GM18505 (cell line): ENCODE results near the gene DIP2B.

ENCODE experiments used
- ATAC-seq: cut with Tn5 transposase; IDR thresholded peaks from one replicate; pipeline ENCODE4 v1.9.1; 2021; ENCODE audit not compliant: unreplicated experiment
- POLR2A ChIP-seq: IDR thresholded peaks from 4 replicates; pipeline ENCODE4 v1.6.1; 2011; ENCODE audit warnings: borderline replicate concordance; ENCODE audit not compliant: insufficient read depth, insufficient read length; ENCODE audit errors: extremely low read depth

The DIP2B gene

DNA sequence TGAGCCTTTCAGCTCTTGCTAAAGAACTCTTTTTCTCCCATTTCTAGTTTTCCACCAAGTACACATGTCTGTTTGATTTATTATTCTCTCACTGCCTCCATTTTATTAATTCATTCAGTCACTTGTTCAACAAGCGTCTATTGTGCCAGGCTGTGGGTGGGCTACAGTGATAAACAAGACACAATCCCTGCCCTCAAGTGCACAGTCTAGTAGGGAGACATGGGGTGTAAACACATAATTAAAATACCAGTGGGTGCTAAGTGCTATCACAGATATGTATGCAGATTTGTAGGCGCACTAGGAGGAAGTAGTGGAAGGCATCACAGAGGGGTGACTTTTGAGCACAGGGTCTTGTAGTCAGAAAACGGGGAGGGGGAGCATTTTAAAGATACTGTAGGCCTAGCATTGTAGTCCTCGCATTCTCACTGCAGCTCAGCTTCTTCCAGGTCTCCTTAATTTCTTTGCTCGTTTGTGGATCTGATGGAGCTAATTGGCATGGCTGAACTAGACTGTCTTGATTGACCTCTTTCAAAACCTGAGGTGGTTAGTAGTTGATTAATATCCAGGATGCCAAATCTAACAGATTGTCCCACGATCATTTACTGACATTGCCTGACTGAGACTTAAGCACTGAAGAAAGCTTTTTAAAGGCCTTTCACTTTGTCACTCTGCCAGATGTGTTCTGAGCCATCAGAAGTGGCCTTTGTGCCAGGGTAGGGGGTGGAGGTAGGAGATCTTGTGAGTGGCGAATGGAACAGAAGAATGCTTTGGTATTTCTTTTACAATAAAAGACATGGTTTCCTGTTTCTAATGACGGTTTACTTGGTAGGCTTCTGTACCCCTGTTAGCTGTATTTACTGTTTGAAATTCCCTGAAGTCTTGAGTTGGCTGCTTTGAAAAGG, 116.9 kb downstream of the DIP2B start:
- no peak for TF ChIP-seq POLR2A

DNA sequence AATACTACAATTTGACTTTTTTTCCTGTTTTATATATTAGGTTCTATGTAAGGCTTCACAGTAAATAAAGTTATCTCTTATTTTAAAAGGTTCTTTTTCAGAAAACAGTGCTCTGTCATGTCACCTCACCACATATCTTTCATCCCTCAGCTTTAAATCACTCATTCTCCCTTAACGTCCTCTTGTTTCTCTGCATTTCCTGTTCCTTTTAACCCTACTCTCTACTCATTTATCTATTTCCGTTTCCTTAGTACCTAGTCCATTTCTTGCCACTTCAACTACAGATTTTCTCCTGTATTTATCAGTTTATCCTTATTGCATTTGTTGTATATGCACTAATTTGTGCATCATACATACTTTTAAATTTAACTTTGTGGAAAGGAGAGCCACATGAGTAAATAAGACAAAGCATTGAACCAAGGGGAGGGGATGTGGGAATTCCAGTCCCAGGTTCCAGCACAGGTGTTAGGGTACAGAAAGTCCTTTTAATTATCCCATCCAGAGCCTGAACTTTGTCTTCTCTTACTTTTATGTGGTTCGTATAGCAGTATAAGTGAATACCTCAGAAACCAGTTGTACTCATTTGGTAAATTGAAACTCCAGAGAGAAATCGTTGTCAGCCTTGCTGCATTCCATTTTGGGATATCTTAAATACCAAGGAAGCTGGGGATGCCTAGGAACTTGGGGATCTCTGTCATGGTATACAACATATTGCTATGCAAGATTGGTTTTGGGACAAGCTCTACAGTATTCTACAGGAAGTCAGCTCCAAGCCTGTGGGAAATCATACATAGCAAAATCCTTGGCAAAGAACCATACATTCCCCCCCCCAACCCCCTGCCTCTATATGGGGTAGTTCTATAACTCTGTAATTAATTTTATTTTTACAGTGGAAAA, 120.5 kb downstream of the DIP2B start:
- TF ChIP-seq POLR2A, result no peak
- no peak for ATAC-seq

More for the DNA sequence above, 116.9 kb downstream of the DIP2B start:
- no peak for ATAC-seq

DNA sequence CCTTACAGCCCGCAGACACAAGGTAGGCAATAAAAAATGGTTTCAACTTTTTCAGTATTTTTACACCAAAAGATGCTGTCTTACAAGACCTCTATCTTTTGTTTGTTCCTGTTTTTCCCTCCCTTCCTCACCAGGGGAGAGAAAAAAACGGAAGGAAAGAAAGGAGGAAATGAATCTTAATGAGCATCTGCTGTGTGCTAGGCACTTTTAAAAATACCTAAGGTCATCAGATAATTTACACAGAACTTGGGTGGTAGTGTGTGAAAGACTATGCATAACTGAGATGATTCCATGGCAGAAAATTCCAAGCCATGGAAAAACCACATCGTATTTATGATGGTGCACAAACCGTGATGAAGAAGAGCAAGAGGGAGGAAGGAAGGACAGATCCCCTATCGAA, 121.2 kb downstream of the DIP2B start:
- no peak for ATAC-seq
- no peak for TF ChIP-seq POLR2A

DNA sequence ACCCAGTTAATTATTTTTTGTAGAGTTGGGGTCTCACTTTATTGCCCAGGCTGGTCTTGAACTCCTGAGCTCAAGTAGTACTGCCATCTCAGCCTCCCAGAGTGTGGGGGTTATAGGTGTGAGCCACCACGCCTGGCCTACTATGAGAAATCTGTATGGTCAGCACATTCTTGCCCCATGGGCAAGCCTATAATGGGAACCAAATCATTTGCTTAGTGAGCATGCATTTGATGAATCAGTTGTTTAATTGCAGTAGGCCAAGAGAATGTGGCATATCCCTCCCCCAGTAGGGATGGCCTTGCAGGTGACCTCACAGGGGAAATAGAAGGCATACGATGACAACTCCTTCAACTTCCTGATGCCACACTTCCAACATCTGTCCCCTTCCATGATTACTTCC, 122.7 kb downstream of the DIP2B start:
- ATAC-seq, result no peak
- TF ChIP-seq POLR2A, result no peak

DNA sequence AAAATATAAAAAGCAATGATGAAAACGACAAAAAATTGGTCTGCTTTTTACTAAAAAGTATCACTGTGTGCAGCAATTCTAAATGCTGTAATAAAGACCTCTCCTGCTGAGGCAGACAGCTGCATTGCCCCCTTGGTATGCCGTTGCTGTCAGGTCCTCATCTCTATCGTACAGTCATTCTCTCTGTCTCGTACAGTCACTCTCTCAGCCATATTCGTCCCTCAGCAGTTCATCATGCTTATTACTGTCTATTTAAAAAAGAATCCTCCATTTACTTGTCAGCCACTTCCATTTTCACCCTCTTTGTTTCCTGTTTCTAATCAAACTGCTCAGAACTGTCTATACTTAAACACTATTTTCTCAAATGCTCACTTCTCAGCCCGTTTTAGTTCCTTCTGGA, 123.6 kb downstream of the DIP2B start:
- no peak for ATAC-seq
- no peak for TF ChIP-seq POLR2A

DNA sequence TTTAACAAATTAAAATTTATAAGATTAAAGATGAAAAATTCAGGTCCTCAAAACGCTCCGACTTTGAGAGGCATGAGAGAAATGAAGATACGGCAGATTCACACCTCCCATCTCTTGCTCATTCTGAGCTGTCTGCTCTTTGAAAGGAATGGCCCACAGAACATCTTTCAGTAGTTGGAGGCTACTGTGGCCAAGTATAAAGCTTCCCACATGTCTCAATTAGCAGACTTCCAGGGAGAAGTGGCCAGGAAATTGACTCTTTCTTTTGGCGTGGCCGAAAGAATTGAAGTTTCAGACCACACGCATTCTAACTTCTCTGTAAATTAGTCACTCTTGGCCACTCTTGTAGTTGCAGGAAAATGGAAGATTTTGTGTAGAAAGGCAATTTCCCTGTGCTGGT, 129.2 kb downstream of the DIP2B start:
- ATAC-seq, result no peak

DNA sequence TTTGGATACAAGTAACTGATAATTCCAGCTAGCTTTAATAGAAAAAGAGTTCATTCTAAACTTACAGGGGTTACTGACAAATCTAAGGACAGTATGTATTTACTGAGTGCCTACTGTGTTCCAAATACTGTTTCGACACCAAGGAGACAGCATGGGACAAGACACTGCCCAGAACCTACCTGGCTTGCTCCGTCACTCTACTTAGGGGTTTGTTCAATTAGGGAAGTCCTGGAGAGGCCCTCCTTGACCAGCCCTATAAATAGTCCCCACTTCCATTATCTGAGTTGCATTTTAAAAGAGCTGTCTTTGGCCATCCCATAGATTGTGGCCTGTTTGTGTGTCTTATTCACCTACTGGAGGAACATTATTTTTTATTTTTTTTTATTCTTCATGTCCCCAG, 129.6 kb downstream of the DIP2B start:
- ATAC-seq, result no peak
- TF ChIP-seq POLR2A, result no peak

More for the DNA sequence above, 129.2 kb downstream of the DIP2B start:
- no peak for TF ChIP-seq POLR2A

DNA sequence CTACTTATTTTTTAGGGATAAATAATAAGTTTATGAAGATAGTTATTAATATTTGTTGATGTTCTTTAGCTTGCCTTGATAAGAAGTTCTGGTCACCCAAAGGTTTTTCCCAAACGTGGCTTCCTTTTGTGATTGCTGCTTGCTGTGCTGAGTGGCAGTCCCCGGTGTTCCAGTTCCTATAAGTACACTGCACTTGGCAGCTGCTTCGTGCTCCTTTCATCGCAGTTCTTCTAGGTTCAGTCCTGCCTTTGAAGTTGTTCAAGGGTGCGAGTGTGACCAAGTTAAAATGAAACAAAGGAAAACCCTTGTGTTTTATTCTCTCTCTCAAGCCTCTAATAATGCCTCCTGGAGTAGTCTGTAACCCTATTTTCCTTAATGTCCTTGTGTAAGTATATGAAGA, 130.6 kb downstream of the DIP2B start:
- ATAC-seq, result no peak
- no peak for TF ChIP-seq POLR2A

DNA sequence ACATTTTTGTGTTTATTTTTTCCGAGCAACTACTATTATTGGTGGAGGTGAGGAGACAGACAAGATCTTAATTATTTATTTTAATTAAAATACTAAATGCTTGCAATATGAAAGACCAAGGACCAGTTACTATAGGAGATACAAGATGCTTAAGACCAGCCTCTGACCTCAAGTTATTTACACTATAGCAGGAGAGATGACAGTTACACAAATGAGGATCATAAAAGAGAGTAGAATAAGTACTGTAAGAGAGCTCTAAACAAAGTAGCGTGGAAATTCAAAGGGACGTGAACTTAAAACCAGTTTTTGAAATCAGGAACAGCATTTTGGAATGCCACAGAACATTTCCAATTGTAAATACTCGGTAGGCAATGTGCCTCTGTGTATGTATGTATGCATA, 131.1 kb downstream of the DIP2B start:
- TF ChIP-seq POLR2A, result no peak
- ATAC-seq, result no peak

DNA sequence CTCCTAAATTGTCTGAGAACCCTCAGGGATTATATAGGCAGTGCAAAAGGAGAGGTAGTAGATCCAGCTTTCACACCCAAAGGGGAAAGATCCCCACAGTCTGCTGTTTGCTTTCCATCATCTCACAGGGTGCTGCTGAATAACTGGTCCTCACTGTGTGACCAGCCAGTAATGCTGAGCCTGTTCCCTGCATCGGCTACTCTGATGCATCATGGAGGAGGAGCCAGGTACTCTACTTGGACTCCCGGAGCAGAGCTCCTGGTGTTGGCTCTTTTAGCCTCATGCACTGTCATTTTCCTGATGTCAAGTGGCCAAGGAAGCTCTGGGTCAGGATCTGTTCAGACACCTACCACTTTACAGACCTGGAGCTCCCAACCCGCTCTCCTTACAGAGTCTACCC, 131.7 kb downstream of the DIP2B start:
- TF ChIP-seq POLR2A, result no peak
- no peak for ATAC-seq

DNA sequence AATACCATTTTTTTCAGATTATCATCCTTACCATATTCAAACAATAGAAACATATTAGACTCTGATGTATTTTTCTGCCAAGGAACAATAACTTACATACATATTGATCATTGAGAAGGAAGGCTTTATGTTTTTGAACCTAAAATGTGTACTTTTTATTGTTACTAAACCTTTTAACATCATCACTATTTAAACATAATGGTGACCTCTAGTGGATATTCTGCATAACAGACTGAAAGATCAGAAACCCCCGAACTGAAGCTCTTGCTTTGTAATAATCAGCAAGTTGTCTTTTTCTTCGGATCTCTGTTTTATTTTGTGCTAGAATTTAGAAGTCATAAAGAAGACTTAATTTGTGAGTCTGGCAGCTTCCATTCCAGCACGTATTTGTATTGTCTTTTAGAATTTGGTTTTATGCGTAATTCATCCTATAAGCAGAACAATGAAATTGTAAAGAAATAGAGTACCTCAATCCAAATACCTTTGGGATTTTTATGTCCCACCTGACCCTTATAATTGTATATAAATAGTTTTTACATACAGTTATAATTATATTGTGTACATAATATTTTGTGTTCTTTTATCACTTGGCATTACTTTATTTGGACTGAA, 133.2 kb downstream of the DIP2B start:
- no peak for ATAC-seq
- TF ChIP-seq POLR2A, result no peak

DNA sequence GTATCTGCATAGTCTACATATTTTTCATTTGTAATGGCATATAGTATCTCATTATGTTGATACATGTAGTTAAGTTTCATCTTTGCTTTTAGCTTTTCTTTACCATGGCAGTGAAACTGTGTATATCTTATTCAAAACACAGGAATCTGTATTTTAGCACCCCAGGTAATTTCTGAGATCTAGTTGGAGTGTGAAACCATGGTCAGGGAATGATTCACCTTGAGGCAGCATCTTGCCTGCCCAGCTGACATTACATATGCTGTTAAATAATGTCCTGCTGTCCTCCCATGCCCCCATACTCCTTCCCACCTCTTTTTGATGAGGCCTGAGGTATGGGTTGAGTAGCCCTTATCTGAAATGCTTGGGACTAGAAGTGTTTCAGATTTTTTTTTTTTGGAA, 133.7 kb downstream of the DIP2B start:
- no peak for ATAC-seq

DNA sequence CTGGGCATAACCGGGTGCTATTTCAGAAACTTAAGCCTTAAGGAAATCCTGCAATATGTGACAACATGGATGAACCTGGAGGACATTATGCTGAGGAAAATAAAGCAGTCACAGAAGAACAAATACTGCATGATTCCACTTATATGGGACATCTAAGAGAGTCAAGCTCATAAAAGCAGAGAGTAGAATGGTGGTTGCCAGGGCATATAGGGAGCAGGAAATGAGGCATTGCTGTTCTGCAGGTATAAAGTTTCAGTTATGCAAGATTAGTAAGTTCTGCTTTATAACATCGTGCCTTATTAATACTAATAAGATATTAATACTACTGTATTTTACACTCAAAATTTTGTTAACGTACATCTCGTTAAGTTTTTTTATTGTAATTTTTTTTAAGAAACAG, 134.9 kb downstream of the DIP2B start:
- no peak for ATAC-seq
- no peak for TF ChIP-seq POLR2A

More for the DNA sequence above, 133.7 kb downstream of the DIP2B start:
- TF ChIP-seq POLR2A, result no peak
